HepG2 (cell line): ENCODE data around the gene TNIP1. TPM values are rescaled to one million over a fixed set of nuclear protein-coding genes. Genes with fewer than 3 reads are reported as not detected.
A peak's percentile ranks its signal among the peaks of the same experiment; 100 is the strongest.

Experiments used
- GTF3A ChIP-seq: sonication (generic); formaldehyde crosslinking; conservative IDR thresholded peaks from 2 replicates; pipeline ENCODE4 v1.4.0; 2020; ENCODE audit warnings: mild to moderate bottlenecking, missing genetic modification reagents
- HNRNPL ChIP-seq: fragments of 200-400 bp; formaldehyde crosslinking; IDR thresholded peaks from 2 replicates; pipeline ENCODE4 v1.6.1; 2017; ENCODE audit warnings: mild to moderate bottlenecking, low read depth, low read length
- ISL2 ChIP-seq: sonication (generic); formaldehyde crosslinking; IDR thresholded peaks from 2 replicates; pipeline ENCODE4 v1.5.0; 2020; ENCODE audit warnings: missing genetic modification reagents
- RBM22 ChIP-seq: fragments of 200-400 bp; formaldehyde crosslinking; optimal IDR thresholded peaks from 2 replicates; pipeline ENCODE3; 2017; ENCODE audit warnings: mild to moderate bottlenecking, low read length, moderate library complexity
- SIN3A ChIP-seq: IDR thresholded peaks from 2 replicates; pipeline ENCODE4 v1.6.1; 2011; ENCODE audit warnings: low read depth, mild to moderate bottlenecking, control low read depth, low read length, borderline replicate concordance
- TARDBP ChIP-seq: sonication (generic); formaldehyde crosslinking; IDR thresholded peaks from 2 replicates; pipeline ENCODE4 v1.8.0; 2022; ENCODE audit warnings: mild to moderate bottlenecking, missing genetic modification reagents
- ZNF674 ChIP-seq: sonication (generic); formaldehyde crosslinking; IDR thresholded peaks from 2 replicates; pipeline ENCODE4 v1.5.0; 2020; ENCODE audit warnings: low read depth, mild to moderate bottlenecking, missing genetic modification reagents
- ZNF776 ChIP-seq: sonication (generic); formaldehyde crosslinking; IDR thresholded peaks from 2 replicates; pipeline ENCODE4 v1.4.0; 2020; ENCODE audit warnings: mild to moderate bottlenecking, missing genetic modification reagents
- ZNF816 ChIP-seq: sonication (generic); formaldehyde crosslinking; IDR thresholded peaks from 2 replicates; pipeline ENCODE4 v1.8.0; 2022; ENCODE audit warnings: missing genetic modification reagents, mild to moderate bottlenecking, borderline replicate concordance
- ZSCAN30 ChIP-seq: sonication (generic); formaldehyde crosslinking; IDR thresholded peaks from 2 replicates; pipeline ENCODE4 v1.5.0; 2020; ENCODE audit warnings: mild to moderate bottlenecking, missing genetic modification reagents
- polyA plus RNA-seq, 8 experiments: library from polyadenylated mRNA; depleted of rRNA in 3 of 8; stranded (reverse) in 7 of 8; unstranded in 1 of 8; fragments of >200 nt; fragmentation: Illumina TruSeq in 4 of 8; extraction: Trizol in 4 of 8; gene quantifications; 2 replicates each; pipeline versions ENCODE4 v1.2.1 to v1.2.3, GENCODE V29; 2011 to 2016; ENCODE audit warnings: low read depth in 4 of 8, missing spikeins in 1 of 8, mixed read lengths in 1 of 8; ENCODE audit not compliant: insufficient read depth in 1 of 8
- total RNA-seq, 5 experiments: library from RNA; depleted of rRNA; stranded (reverse); fragments of >200 nt; fragmentation: Illumina TruSeq; extraction: Trizol; gene quantifications; 2 replicates each; pipeline ENCODE4 v1.2.3, GENCODE V29; 2016; ENCODE audit warnings: low read depth in 1 of 5
- TF ChIP-seq, protein P1 (sequence below): sonication (generic); formaldehyde crosslinking; IDR thresholded peaks from 2 replicates; pipeline ENCODE4 v1.8.1; 2023; ENCODE audit warnings: missing genetic modification reagents, inconsistent platforms, borderline replicate concordance
- TF ChIP-seq, protein P2 (sequence below): IDR thresholded peaks from 2 replicates; pipeline ENCODE4 v1.6.1; 2016; ENCODE audit warnings: missing genetic modification reagents, missing compliant biosample characterization
- TF ChIP-seq, protein P3 (sequence below): sonication (generic); formaldehyde crosslinking; IDR thresholded peaks from 2 replicates; pipeline ENCODE4 v1.8.0; 2022; ENCODE audit warnings: missing genetic modification reagents, low read depth, mild to moderate bottlenecking, borderline replicate concordance
- TF ChIP-seq, protein P4 (sequence below): sonication (generic); formaldehyde crosslinking; IDR thresholded peaks from 2 replicates; pipeline ENCODE4 v1.8.1; 2023; ENCODE audit warnings: mild to moderate bottlenecking, moderate library complexity, missing genetic modification reagents
- TF ChIP-seq, protein P5 (sequence below): sonication (generic); formaldehyde crosslinking; IDR thresholded peaks from 2 replicates; pipeline ENCODE4 v1.8.0; 2022; ENCODE audit warnings: low read depth, missing genetic modification reagents
- TF ChIP-seq, protein P6 (sequence below): sonication (generic); formaldehyde crosslinking; IDR thresholded peaks from 2 replicates; pipeline ENCODE4 v1.4.0; 2020; ENCODE audit warnings: missing genetic modification reagents, borderline replicate concordance
- TF ChIP-seq, protein P7 (sequence below): IDR thresholded peaks from 2 replicates; pipeline ENCODE4 v1.6.1; 2016

TNIP1 gene
- total and polyA plus RNA-seq, 2 of the 13 experiments (the other 11 are each of a cell fraction or from before 2014, with no cell fraction given) = 26.2 to 45.9 TPM

DNA sequence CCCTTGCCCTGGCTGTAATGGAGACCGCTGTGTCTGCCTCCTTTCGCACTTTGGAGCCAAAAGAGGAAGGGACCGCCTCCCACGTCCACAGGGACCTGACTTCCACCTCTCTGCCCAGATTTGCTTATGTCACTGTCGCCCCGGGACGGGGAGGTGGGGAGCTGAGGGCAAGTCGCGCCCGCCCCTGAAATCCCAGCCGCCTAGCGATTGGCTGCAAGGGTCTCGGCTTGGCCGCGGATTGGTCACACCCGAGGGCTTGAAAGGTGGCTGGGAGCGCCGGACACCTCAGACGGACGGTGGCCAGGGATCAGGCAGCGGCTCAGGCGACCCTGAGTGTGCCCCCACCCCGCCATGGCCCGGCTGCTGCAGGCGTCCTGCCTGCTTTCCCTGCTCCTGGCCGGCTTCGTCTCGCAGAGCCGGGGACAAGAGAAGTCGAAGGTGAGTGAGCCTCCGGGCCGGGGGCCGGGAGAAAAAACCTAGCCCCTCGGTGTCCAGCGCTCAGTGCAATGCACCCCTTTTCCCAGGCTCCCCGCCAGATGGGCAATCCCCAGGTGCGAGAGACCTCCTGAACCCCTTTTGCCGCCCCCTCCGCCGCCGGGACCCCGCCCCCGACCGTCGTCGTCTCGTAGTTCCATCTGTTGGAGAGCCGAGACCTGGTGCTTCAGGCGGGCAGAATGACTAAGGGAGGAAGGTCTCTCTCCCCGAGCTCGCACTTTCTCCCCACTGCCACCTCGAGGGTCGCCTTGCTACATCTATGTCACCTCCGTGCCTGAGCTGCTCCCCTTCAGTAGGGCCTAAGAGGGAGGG, 60.3 kb downstream of the TNIP1 start, which contains the start of gene GPX3 (continued):
- TF ChIP-seq, protein P1, sequence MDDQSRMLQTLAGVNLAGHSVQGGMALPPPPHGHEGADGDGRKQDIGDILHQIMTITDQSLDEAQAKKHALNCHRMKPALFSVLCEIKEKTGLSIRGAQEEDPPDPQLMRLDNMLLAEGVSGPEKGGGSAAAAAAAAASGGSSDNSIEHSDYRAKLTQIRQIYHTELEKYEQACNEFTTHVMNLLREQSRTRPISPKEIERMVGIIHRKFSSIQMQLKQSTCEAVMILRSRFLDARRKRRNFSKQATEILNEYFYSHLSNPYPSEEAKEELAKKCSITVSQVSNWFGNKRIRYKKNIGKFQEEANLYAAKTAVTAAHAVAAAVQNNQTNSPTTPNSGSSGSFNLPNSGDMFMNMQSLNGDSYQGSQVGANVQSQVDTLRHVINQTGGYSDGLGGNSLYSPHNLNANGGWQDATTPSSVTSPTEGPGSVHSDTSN (CRISPR knock-in tag) = no peak
- no peak for TF ChIP-seq ZNF674 (CRISPR knock-in tag)
- peak; percentile 67; the same call in 1 of the 2 replicates for TF ChIP-seq TARDBP (CRISPR knock-in tag)
- 0 out of 2 replicates have a peak, but pooled peaks have one; percentile 49 for TF ChIP-seq ZSCAN30 (CRISPR knock-in tag)
- TF ChIP-seq ISL2 (CRISPR knock-in tag) = peak; percentile 68; the same call in 1 of the 2 replicates
- TF ChIP-seq, protein P2, sequence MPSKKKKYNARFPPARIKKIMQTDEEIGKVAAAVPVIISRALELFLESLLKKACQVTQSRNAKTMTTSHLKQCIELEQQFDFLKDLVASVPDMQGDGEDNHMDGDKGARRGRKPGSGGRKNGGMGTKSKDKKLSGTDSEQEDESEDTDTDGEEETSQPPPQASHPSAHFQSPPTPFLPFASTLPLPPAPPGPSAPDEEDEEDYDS (CRISPR knock-in tag) = peak; percentile 99
- peak; percentile 73; the same call in 1 of the 2 replicates for TF ChIP-seq ZNF816
- TF ChIP-seq SIN3A = peak; percentile 29; the same call in 1 of the 2 replicates
- 0 out of 2 replicates have a peak, but pooled peaks have one; percentile 34 for TF ChIP-seq HNRNPL
- TF ChIP-seq, protein P3, sequence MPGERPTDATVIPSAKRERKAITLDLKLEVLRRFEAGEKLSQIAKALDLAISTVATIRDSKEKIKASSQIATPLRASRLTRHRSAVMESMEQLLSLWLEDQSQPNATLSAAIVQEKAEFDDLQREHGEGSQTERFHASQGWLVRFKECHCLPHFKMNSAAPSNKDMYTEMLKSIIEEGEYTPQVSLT (CRISPR knock-in tag) = no peak
- TF ChIP-seq, protein P4, sequence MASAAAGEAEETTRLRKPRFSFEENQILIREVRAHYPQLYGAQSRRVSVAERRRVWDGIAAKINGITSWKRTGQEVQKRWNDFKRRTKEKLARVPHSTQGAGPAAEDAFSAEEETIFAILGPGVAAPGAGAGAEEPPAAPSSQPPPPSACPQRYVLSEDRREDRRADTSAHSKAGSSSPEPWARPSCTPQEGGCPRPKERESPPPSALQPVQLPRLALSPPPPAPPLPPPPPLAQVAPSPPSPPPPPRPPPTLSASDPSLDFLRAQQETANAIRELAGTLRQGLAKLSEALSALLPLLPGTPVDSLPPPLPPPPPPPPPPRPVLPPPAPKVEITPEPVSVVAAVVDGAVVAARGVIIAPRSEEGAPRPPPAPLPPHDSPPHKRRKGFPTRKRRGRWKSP (CRISPR knock-in tag) = peak; percentile 47; the same call in 1 of the 2 replicates
- TF ChIP-seq, protein P5, sequence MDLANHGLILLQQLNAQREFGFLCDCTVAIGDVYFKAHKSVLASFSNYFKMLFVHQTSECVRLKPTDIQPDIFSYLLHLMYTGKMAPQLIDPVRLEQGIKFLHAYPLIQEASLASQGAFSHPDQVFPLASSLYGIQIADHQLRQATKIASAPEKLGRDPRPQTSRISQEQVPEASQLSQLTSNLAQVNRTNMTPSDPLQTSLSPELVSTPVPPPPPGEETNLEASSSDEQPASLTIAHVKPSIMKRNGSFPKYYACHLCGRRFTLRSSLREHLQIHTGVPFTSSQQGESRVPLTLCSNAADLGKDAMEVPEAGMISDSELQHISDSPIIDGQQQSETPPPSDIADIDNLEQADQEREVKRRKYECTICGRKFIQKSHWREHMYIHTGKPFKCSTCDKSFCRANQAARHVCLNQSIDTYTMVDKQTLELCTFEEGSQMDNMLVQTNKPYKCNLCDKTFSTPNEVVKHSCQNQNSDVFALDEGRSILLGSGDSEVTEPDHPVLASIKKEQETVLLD (CRISPR knock-in tag) = no peak
- TF ChIP-seq RBM22 = no peak
- TF ChIP-seq, protein P6, sequence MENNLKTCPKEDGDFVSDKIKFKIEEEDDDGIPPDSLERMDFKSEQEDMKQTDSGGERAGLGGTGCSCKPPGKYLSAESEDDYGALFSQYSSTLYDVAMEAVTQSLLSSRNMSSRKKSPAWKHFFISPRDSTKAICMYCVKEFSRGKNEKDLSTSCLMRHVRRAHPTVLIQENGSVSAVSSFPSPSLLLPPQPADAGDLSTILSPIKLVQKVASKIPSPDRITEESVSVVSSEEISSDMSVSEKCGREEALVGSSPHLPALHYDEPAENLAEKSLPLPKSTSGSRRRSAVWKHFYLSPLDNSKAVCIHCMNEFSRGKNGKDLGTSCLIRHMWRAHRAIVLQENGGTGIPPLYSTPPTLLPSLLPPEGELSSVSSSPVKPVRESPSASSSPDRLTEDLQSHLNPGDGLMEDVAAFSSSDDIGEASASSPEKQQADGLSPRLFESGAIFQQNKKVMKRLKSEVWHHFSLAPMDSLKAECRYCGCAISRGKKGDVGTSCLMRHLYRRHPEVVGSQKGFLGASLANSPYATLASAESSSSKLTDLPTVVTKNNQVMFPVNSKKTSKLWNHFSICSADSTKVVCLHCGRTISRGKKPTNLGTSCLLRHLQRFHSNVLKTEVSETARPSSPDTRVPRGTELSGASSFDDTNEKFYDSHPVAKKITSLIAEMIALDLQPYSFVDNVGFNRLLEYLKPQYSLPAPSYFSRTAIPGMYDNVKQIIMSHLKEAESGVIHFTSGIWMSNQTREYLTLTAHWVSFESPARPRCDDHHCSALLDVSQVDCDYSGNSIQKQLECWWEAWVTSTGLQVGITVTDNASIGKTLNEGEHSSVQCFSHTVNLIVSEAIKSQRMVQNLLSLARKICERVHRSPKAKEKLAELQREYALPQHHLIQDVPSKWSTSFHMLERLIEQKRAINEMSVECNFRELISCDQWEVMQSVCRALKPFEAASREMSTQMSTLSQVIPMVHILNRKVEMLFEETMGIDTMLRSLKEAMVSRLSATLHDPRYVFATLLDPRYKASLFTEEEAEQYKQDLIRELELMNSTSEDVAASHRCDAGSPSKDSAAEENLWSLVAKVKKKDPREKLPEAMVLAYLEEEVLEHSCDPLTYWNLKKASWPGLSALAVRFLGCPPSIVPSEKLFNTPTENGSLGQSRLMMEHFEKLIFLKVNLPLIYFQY = no peak
- no peak for TF ChIP-seq ZNF776 (CRISPR knock-in tag)
- TF ChIP-seq, protein P7, sequence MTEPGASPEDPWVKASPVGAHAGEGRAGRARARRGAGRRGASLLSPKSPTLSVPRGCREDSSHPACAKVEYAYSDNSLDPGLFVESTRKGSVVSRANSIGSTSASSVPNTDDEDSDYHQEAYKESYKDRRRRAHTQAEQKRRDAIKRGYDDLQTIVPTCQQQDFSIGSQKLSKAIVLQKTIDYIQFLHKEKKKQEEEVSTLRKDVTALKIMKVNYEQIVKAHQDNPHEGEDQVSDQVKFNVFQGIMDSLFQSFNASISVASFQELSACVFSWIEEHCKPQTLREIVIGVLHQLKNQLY (CRISPR knock-in tag) = no peak
- TF ChIP-seq GTF3A = no peak
